ENCODE results near the gene AGPAT2.

The AGPAT2 gene

GRCh38 chr9:136643596-136644342, 43.5 kb downstream of the AGPAT2 start:
- no peak for DNase-seq

- no peak for DNase-seq
Measured at GRCh38 chr9:136642439-136642921, 44.8 kb downstream of the AGPAT2 start.

GRCh38 chr9:136640171-136641111, 46.8 kb downstream of the AGPAT2 start:
- DNase-seq, result no peak

- DNase-seq, result no peak
Measured at GRCh38 chr9:136634904-136635303, 52.4 kb downstream of the AGPAT2 start.

- peak; percentile 23 to 31 for DNase-seq
Measured at GRCh38 chr9:136632491-136633106, 54.7 kb downstream of the AGPAT2 start.

GRCh38 chr9:136632072-136632471, 55.2 kb downstream of the AGPAT2 start:
- peak; percentile 12 to 32 for DNase-seq

GRCh38 chr9:136631038-136632000, 55.9 kb downstream of the AGPAT2 start:
- DNase-seq, result peak; percentile 75 to 76

- DNase-seq, result no peak
Measured at GRCh38 chr9:136630662-136630992, 56.6 kb downstream of the AGPAT2 start.

GRCh38 chr9:136629879-136630661, 57.2 kb downstream of the AGPAT2 start:
- peak; percentile 54 to 56 for DNase-seq

GRCh38 chr9:136629001-136629878, 58.0 kb downstream of the AGPAT2 start:
- no peak for DNase-seq

- DNase-seq, result no peak
Measured at GRCh38 chr9:136628268-136628667, 59.0 kb downstream of the AGPAT2 start.

GRCh38 chr9:136627703-136628102, 59.6 kb downstream of the AGPAT2 start:
- DNase-seq, result no peak

- DNase-seq, result no peak
Measured at GRCh38 chr9:136626740-136627642, 60.3 kb downstream of the AGPAT2 start.

- DNase-seq, result no peak
Measured at GRCh38 chr9:136626066-136626725, 61.1 kb downstream of the AGPAT2 start.

- DNase-seq, result no peak
Measured at GRCh38 chr9:136625101-136626065, 61.9 kb downstream of the AGPAT2 start.

GRCh38 chr9:136624184-136624951, 62.9 kb downstream of the AGPAT2 start:
- DNase-seq, result no peak

- DNase-seq, result no peak
Measured at GRCh38 chr9:136623842-136624183, 63.4 kb downstream of the AGPAT2 start.
